IMR-90 (cell line): ENCODE results near the gene FBN3. TPM values are rescaled to one million over a fixed set of nuclear protein-coding genes. Genes with fewer than 3 reads are reported as not detected.

Source experiments
- ATAC-seq: fragments of 200-7000 bp; cut with Tn5 transposase; 2 replicates; pipeline ENCODE4 v1.9.1; 2020; ENCODE audit warnings: low read depth, mild to moderate bottlenecking, moderate library complexity
- BruUV-seq: library from RNA; stranded (reverse); fragments of 400-500 nt; replicated peaks from 2 replicates; lab custom pipeline; 2021; lab: Mats Ljungman, UMichigan
- CTCF ChIA-PET: fragments of 300-600 bp; formaldehyde crosslinking; extraction: SDS; loops from one replicate; lab custom pipeline; 2021; ENCODE audit warnings: antibody characterized with exemption; lab: Yijun Ruan, JAX
- POLR2A ChIA-PET: fragments of 300-600 bp; sonication (Branson Sonifier 250); formaldehyde crosslinking; loops from one replicate; lab custom pipeline; 2022; ENCODE audit warnings: antibody characterized with exemption; ENCODE audit not compliant: unreplicated experiment; lab: Charles Lee
- DNase-seq: peaks from one replicate; pipeline ENCODE4 v3.0.0; 2013
- H2AFZ ChIP-seq: replicated peaks from 2 replicates; pipeline ENCODE3; 2013; ENCODE audit warnings: low read length, mild to moderate bottlenecking; ENCODE audit not compliant: poor library complexity
- H2AK5ac ChIP-seq: 2 replicates; pipeline ENCODE4 v1.6.1; 2013; ENCODE audit warnings: low read depth, low read length, inconsistent platforms
- H2AK9ac ChIP-seq: replicated peaks from 2 replicates; pipeline ENCODE3; 2013; ENCODE audit warnings: mild to moderate bottlenecking, low read depth, low read length, moderate library complexity; ENCODE audit not compliant: poor library complexity
- H2BK120ac ChIP-seq: 2 replicates; pipeline ENCODE4 v1.6.1; 2013; ENCODE audit warnings: low read depth, low read length, inconsistent platforms
- H2BK15ac ChIP-seq: 3 replicates; pipeline ENCODE4 v1.6.1; 2013; ENCODE audit warnings: low read depth, low read length, inconsistent platforms
- H2BK20ac ChIP-seq: 2 replicates; pipeline ENCODE4 v1.6.1; 2013; ENCODE audit warnings: low read depth, mild to moderate bottlenecking, inconsistent platforms, low read length, moderate library complexity
- H2BK5ac ChIP-seq: 2 replicates; pipeline ENCODE4 v1.6.1; 2013; ENCODE audit warnings: mild to moderate bottlenecking, low read depth, low read length, inconsistent platforms; ENCODE audit not compliant: poor library complexity, severe bottlenecking
- H3K14ac ChIP-seq: replicated peaks from 2 replicates; pipeline ENCODE4 v1.6.1; 2013; ENCODE audit warnings: low read depth, low read length, inconsistent platforms
- H3K18ac ChIP-seq: 2 replicates; pipeline ENCODE4 v1.6.1; 2013; ENCODE audit warnings: low read depth, low read length, control low read depth
- H3K23ac ChIP-seq: 2 replicates; pipeline ENCODE4 v1.6.1; 2013; ENCODE audit warnings: low read depth, low read length, inconsistent platforms
- H3K27ac ChIP-seq: 2 replicates; pipeline ENCODE4 v1.5.1; 2013; ENCODE audit warnings: mild to moderate bottlenecking, control low read depth, low read length; ENCODE audit not compliant: insufficient read depth
- H3K27me3 ChIP-seq: 2 replicates; pipeline ENCODE4 v1.6.1; 2013; ENCODE audit warnings: low read length; ENCODE audit not compliant: control insufficient read depth, insufficient read depth
- H3K36me3 ChIP-seq: 2 replicates; pipeline ENCODE4 v1.6.1; 2013; ENCODE audit warnings: low read length, mixed read lengths; ENCODE audit not compliant: control insufficient read depth, insufficient read depth
- H3K4ac ChIP-seq: 2 replicates; pipeline ENCODE4 v1.6.1; 2013; ENCODE audit warnings: low read depth, low read length, inconsistent platforms
- H3K4me1 ChIP-seq: 2 replicates; pipeline ENCODE4 v1.6.1; 2013; ENCODE audit warnings: low read length, mixed read lengths; ENCODE audit not compliant: control insufficient read depth, insufficient read depth
- H3K4me2 ChIP-seq: 2 replicates; pipeline ENCODE4 v1.6.1; 2013; ENCODE audit warnings: low read depth, mild to moderate bottlenecking, control low read depth, low read length, moderate library complexity
- H3K4me3 ChIP-seq: 2 replicates; pipeline ENCODE4 v1.5.1; 2013; ENCODE audit warnings: low read depth, mild to moderate bottlenecking, control low read depth, low read length, moderate library complexity; ENCODE audit not compliant: insufficient read depth
- H3K56ac ChIP-seq: 2 replicates; pipeline ENCODE4 v1.6.1; 2013; ENCODE audit warnings: low read length, inconsistent platforms; ENCODE audit not compliant: insufficient read depth; ENCODE audit errors: extremely low read depth
- H3K79me1 ChIP-seq, 2 experiments: 2 replicates each; pipeline ENCODE4 v1.6.1; 2013; ENCODE audit warnings: low read length in 2 of 2, inconsistent platforms in 1 of 2, low read depth in 1 of 2
- H3K9ac ChIP-seq: 2 replicates; pipeline ENCODE4 v1.6.1; 2013; ENCODE audit warnings: low read depth, low read length, control low read depth
- H3K9me1 ChIP-seq: 2 replicates; pipeline ENCODE4 v1.6.1; 2013; ENCODE audit warnings: low read length, inconsistent platforms; ENCODE audit not compliant: insufficient read depth
- H3K9me3 ChIP-seq: 2 replicates; pipeline ENCODE4 v1.6.1; 2013; ENCODE audit warnings: low read length; ENCODE audit not compliant: control insufficient read depth, insufficient read depth
- H4K20me1 ChIP-seq: 2 replicates; pipeline ENCODE4 v1.6.1; 2013; ENCODE audit warnings: low read length, inconsistent platforms; ENCODE audit not compliant: insufficient read depth
- H4K5ac ChIP-seq: 2 replicates; pipeline ENCODE4 v1.6.1; 2013; ENCODE audit warnings: mild to moderate bottlenecking, low read depth, low read length, control low read depth
- H4K8ac ChIP-seq, 2 experiments: 2 replicates each; pipeline ENCODE4 v1.6.1; 2013; ENCODE audit warnings: low read depth in 2 of 2, low read length in 2 of 2, control low read depth in 1 of 2, inconsistent platforms in 1 of 2
- H4K91ac ChIP-seq: 2 replicates; pipeline ENCODE4 v1.6.1; 2013; ENCODE audit warnings: low read depth, low read length, inconsistent platforms; ENCODE audit not compliant: insufficient read depth
- CHD1 ChIP-seq: IDR thresholded peaks from 2 replicates; pipeline ENCODE4 v1.6.1; 2012; ENCODE audit warnings: low read depth, low read length, improper control_type of control experiment
- FOS ChIP-seq: fragments of 150-350 bp; IDR thresholded peaks from 2 replicates; pipeline ENCODE4 v1.6.1; 2016; ENCODE audit warnings: low read depth, low read length
- MAFK ChIP-seq: IDR thresholded peaks from 2 replicates; pipeline ENCODE4 v1.6.1; 2012; ENCODE audit warnings: low read depth, low read length, improper control_type of control experiment
- MAZ ChIP-seq: IDR thresholded peaks from 2 replicates; pipeline ENCODE4 v1.6.1; 2012; ENCODE audit warnings: low read depth, mild to moderate bottlenecking, low read length, improper control_type of control experiment, moderate library complexity, borderline replicate concordance
- MXI1 ChIP-seq: IDR thresholded peaks from 2 replicates; pipeline ENCODE4 v1.6.1; 2012; ENCODE audit warnings: low read depth, mild to moderate bottlenecking, low read length, moderate library complexity, borderline replicate concordance
- NFE2L2 ChIP-seq: fragments of 150-350 bp; IDR thresholded peaks from 2 replicates; pipeline ENCODE4 v1.6.1; 2016; ENCODE audit warnings: low read depth, mild to moderate bottlenecking, low read length
- POLR2A ChIP-seq: IDR thresholded peaks from 2 replicates; pipeline ENCODE4 v1.6.1; 2012; ENCODE audit warnings: mild to moderate bottlenecking, low read depth, low read length
- RAD21 ChIP-seq: IDR thresholded peaks from 2 replicates; pipeline ENCODE4 v1.6.1; 2012; ENCODE audit warnings: low read length, improper control_type of control experiment
- RFX5 ChIP-seq: IDR thresholded peaks from 2 replicates; pipeline ENCODE4 v1.8.0; 2012; ENCODE audit warnings: low read depth, mild to moderate bottlenecking, low read length, moderate library complexity
- SMC3 ChIP-seq: fragments of 150-350 bp; IDR thresholded peaks from 2 replicates; pipeline ENCODE4 v1.6.1; 2016; ENCODE audit warnings: low read depth, mild to moderate bottlenecking, antibody characterized with exemption, low read length, moderate library complexity
- WGBS, 2 experiments: methylation state at CpG; one replicate each; pipeline versions ENCODE4 v1.1.5 to v1.1.7; 2013; ENCODE audit warnings: missing lambda C conversion rate in 2 of 2; ENCODE audit not compliant: insufficient read length in 1 of 2; ENCODE audit errors: extremely low coverage in 2 of 2; 5-methylcytosine and 5-hydroxymethylcytosine counted together
- dilution Hi-C: fragments of 300-500 bp; cut with HindIII; formaldehyde crosslinking; loops from one replicate; pipeline ENCODE4 v1.14.3; 2018; ENCODE audit warnings: low sequenced_read_pairs; ENCODE audit not compliant: unreplicated experiment
- in situ Hi-C: fragments of 300-500 bp; cut with MboI; formaldehyde crosslinking; loops from 3 replicates; pipeline ENCODE4 v1.14.3; 2019; ENCODE audit warnings: low sequenced_read_pairs, inconsistent platforms, mixed read lengths
- intact Hi-C: fragments of 100-400 bp; cut with micrococcal nuclease; formaldehyde crosslinking; loops from 2 replicates; pipeline ENCODE4 v1.10.0; 2022
- polyA plus RNA-seq, 3 experiments: library from polyadenylated mRNA; depleted of rRNA; stranded (reverse); fragments of >200 nt; gene quantifications; 2 replicates each; pipeline ENCODE4 v1.2.3, GENCODE V29; 2012; ENCODE audit warnings: low replicate concordance in 1 of 3
- total RNA-seq: library from RNA; depleted of rRNA; stranded (reverse); fragments of >200 nt; gene quantifications from 2 replicates; pipeline ENCODE4 v1.2.3, GENCODE V29; 2012
- TF ChIP-seq, protein P1 (sequence below): fragments of 150-350 bp; IDR thresholded peaks from 2 replicates; pipeline ENCODE4 v1.6.1; 2016; ENCODE audit warnings: low read depth, mild to moderate bottlenecking, low read length, moderate library complexity, borderline replicate concordance
- TF ChIP-seq, protein P2 (sequence below): conservative IDR thresholded peaks from 2 replicates; pipeline ENCODE4 v1.5.1; 2012; ENCODE audit warnings: mild to moderate bottlenecking, low read depth, low read length, improper control_type of control experiment
- TF ChIP-seq, protein P3 (sequence below): fragments of 150-350 bp; IDR thresholded peaks from 2 replicates; pipeline ENCODE4 v1.6.1; 2017; ENCODE audit warnings: mild to moderate bottlenecking, antibody characterized with exemption, low read length, low read depth

Gene FBN3
- total and polyA plus RNA-seq, 2 of the 4 experiments (the other 2 are of a cell fraction) = not detected

DNA sequence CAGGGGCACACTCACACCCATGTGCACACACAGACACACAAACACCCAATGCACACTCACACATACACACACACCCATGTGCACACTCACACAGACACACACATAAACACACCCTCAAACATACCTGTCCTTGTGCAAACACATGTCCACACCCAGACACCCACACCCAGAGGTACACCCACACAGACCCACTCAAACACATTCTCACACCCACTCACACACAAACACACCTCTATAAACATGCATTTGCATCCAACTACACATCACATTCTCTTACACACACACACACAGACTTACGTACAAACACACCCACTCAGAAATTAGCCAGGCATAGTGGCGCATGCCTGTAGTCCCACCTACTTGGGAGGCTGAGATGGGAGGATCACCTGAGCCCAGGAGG, 31.4 kb downstream of the FBN3 start:
- WGBS, 2 experiments = no CpG with 5 or more reads among the region's 2 CpGs
- dilution Hi-C loops = no loop called here

More for the DNA sequence above, 31.4 kb downstream of the FBN3 start:
- intact Hi-C loops = no loop called here
- Histone ChIP-seq H4K8ac (no peak overlapping the region), H3K36me3 (no peaks in the 10 kb centered on the region), H4K5ac (no peak overlapping the region), H2BK20ac (no peak overlapping the region), H4K91ac (no peak overlapping the region), H2BK15ac (no peak overlapping the region), H2BK120ac (no peak overlapping the region), H3K4me1 (no peaks in the 10 kb centered on the region), H2AK5ac (no peak overlapping the region), H3K9ac (no peak overlapping the region), H3K14ac (no peak overlapping the region), H2BK5ac (no peak overlapping the region), H3K9me3 (no peaks in the 10 kb centered on the region), H3K23ac (no peak overlapping the region), H3K56ac (no peak overlapping the region), H3K27ac (no peak overlapping the region), H2AK9ac (peak overlapping the region; percentile 72), H2AFZ (no peak overlapping the region), H3K27me3 (no peaks in the 10 kb centered on the region; the same call in 1 of the 2 replicates), H4K20me1 (no peaks in the 10 kb centered on the region), H3K4ac (no peak overlapping the region), H3K79me1 (no peaks in the 10 kb centered on the region), H3K4me3 (no peak overlapping the region), H3K4me2 (no peak overlapping the region), H3K9me1 (no peaks in the 10 kb centered on the region), H3K18ac (no peak overlapping the region)
- TF ChIP-seq MAFK (no peak), RFX5 (no peak), CHD1 (no peak), POLR2A (no peak), SMC3 (no peak), RAD21 (no peak), MAZ (no peak), MXI1 (no peak), NFE2L2 (no peak), FOS (no peak)
- TF ChIP-seq, protein P1, sequence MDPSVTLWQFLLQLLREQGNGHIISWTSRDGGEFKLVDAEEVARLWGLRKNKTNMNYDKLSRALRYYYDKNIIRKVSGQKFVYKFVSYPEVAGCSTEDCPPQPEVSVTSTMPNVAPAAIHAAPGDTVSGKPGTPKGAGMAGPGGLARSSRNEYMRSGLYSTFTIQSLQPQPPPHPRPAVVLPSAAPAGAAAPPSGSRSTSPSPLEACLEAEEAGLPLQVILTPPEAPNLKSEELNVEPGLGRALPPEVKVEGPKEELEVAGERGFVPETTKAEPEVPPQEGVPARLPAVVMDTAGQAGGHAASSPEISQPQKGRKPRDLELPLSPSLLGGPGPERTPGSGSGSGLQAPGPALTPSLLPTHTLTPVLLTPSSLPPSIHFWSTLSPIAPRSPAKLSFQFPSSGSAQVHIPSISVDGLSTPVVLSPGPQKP = no peak
- TF ChIP-seq, protein P2, sequence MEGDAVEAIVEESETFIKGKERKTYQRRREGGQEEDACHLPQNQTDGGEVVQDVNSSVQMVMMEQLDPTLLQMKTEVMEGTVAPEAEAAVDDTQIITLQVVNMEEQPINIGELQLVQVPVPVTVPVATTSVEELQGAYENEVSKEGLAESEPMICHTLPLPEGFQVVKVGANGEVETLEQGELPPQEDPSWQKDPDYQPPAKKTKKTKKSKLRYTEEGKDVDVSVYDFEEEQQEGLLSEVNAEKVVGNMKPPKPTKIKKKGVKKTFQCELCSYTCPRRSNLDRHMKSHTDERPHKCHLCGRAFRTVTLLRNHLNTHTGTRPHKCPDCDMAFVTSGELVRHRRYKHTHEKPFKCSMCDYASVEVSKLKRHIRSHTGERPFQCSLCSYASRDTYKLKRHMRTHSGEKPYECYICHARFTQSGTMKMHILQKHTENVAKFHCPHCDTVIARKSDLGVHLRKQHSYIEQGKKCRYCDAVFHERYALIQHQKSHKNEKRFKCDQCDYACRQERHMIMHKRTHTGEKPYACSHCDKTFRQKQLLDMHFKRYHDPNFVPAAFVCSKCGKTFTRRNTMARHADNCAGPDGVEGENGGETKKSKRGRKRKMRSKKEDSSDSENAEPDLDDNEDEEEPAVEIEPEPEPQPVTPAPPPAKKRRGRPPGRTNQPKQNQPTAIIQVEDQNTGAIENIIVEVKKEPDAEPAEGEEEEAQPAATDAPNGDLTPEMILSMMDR = no peak
- TF ChIP-seq, protein P3, sequence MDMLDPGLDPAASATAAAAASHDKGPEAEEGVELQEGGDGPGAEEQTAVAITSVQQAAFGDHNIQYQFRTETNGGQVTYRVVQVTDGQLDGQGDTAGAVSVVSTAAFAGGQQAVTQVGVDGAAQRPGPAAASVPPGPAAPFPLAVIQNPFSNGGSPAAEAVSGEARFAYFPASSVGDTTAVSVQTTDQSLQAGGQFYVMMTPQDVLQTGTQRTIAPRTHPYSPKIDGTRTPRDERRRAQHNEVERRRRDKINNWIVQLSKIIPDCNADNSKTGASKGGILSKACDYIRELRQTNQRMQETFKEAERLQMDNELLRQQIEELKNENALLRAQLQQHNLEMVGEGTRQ = no peak
- BruUV-seq = no TSS peak
- ChIA-PET POLR2A (no interaction called here), CTCF (no interaction called here)
- ATAC-seq = no peak
- no peak for DNase-seq
- in situ Hi-C loops = no loop called here
